Astrocyte (in vitro differentiated cells and primary cell): ENCODE results near the gene ZNF653. TPM values are rescaled to one million over a fixed set of nuclear protein-coding genes. Genes with fewer than 3 reads are reported as not detected.

Experiments
- DNase-seq: peaks from one replicate; pipeline ENCODE4 v3.0.0-alpha.2; 2010; ENCODE audit warnings: low read depth
- FAIRE-seq: peaks from 2 replicates; lab custom pipeline; 2011; peaks lifted over from hg19 to GRCh38; lab: Jason Lieb, UNC
- H2AFZ ChIP-seq: 2 replicates; pipeline ENCODE4 v1.6.0; 2012; ENCODE audit warnings: low read depth, low read length, inconsistent platforms
- H3K27ac ChIP-seq: 2 replicates; pipeline ENCODE4 v1.5.1; 2011; ENCODE audit warnings: low read depth, low read length, inconsistent platforms
- H3K27me3 ChIP-seq: 2 replicates; pipeline ENCODE4 v1.6.0; 2011; ENCODE audit warnings: low read length, inconsistent platforms; ENCODE audit not compliant: insufficient read depth
- H3K36me3 ChIP-seq: 2 replicates; pipeline ENCODE4 v1.5.1; 2011; ENCODE audit warnings: low read length, inconsistent platforms; ENCODE audit not compliant: insufficient read depth
- H3K4me1 ChIP-seq: 2 replicates; pipeline ENCODE4 v1.5.1; 2011; ENCODE audit warnings: low read length, inconsistent platforms; ENCODE audit not compliant: insufficient read depth
- H3K4me2 ChIP-seq: 2 replicates; pipeline ENCODE4 v1.6.0; 2012; ENCODE audit warnings: low read length, inconsistent platforms
- H3K4me3 ChIP-seq: 2 replicates; pipeline ENCODE4 v1.5.1; 2011; ENCODE audit warnings: low read depth, mild to moderate bottlenecking, low read length, inconsistent platforms; ENCODE audit not compliant: insufficient read depth
- H3K79me2 ChIP-seq: 2 replicates; pipeline ENCODE4 v1.6.0; 2012; ENCODE audit warnings: mild to moderate bottlenecking, low read length, inconsistent platforms; ENCODE audit not compliant: insufficient read depth
- H3K9ac ChIP-seq: 2 replicates; pipeline ENCODE4 v1.6.0; 2012; ENCODE audit warnings: mild to moderate bottlenecking, low read length, inconsistent platforms
- H3K9me3 ChIP-seq: 2 replicates; pipeline ENCODE4 v1.5.1; 2012; ENCODE audit warnings: low read depth, mild to moderate bottlenecking, low read length, inconsistent platforms; ENCODE audit not compliant: insufficient read depth
- H4K20me1 ChIP-seq: 2 replicates; pipeline ENCODE4 v1.6.0; 2012; ENCODE audit warnings: low read length, inconsistent platforms; ENCODE audit not compliant: insufficient read depth
- H3K27ac Mint-ChIP-seq: one replicate; pipeline ENCODE4 v1.8.0; 2021; ENCODE audit warnings: mild to moderate bottlenecking, mixed read lengths; ENCODE audit not compliant: unreplicated experiment
- H3K27me3 Mint-ChIP-seq: one replicate; pipeline ENCODE4 v1.8.0; 2021; ENCODE audit warnings: low read depth, mixed read lengths; ENCODE audit not compliant: unreplicated experiment
- H3K36me3 Mint-ChIP-seq: one replicate; pipeline ENCODE4 v1.8.0; 2021; ENCODE audit warnings: low read depth, mixed read lengths; ENCODE audit not compliant: unreplicated experiment
- H3K4me1 Mint-ChIP-seq: one replicate; pipeline ENCODE4 v1.8.0; 2021; ENCODE audit warnings: low read depth, mixed read lengths; ENCODE audit not compliant: unreplicated experiment
- H3K4me3 Mint-ChIP-seq: one replicate; pipeline ENCODE4 v1.8.0; 2021; ENCODE audit warnings: mild to moderate bottlenecking, moderate library complexity, mixed read lengths; ENCODE audit not compliant: unreplicated experiment
- H3K9me3 Mint-ChIP-seq: one replicate; pipeline ENCODE4 v1.8.0; 2021; ENCODE audit warnings: mild to moderate bottlenecking, mixed read lengths; ENCODE audit not compliant: unreplicated experiment
- EZH2 ChIP-seq: IDR thresholded peaks from 2 replicates; pipeline ENCODE4 v1.6.1; 2012; ENCODE audit warnings: mild to moderate bottlenecking, low read length, inconsistent platforms; ENCODE audit not compliant: insufficient read depth
- total RNA-seq: library from RNA; stranded (reverse); gene quantifications from 2 replicates; pipeline ENCODE4 v1.2.1, GENCODE V29; 2021
- TF ChIP-seq, protein P1 (sequence below): IDR thresholded peaks from 2 replicates; pipeline ENCODE4 v1.5.1; 2011; ENCODE audit warnings: low read depth, mild to moderate bottlenecking, inconsistent platforms, low read length, moderate library complexity; ENCODE audit not compliant: insufficient read depth

The ZNF653 gene
- total RNA-seq, 1 donor from 2014 or later: 7.6 TPM

DNA sequence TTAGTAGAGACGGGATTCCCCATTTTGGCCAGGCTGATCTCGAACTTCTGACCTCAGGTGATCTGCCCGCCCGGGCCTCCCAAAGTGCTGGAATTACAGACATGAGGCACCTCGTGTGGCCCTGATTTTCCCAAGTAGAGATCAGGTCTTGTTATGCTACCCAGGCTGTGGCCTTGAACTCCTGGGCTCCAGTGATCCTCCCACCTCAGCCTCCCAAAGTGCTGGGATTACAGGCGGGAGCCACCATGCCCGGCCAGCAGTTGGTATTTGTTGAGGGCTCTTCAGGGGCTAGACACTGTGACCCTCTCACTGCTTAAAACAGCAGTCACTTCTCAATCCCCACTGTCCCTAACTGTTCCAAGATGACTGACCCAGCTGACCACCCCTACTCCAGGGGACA lies 16.3 kb downstream of the ZNF653 start:
- Histone ChIP-seq H3K36me3 (no peaks in the 10 kb centered on the region), H3K4me2 (no peak overlapping the region), H3K4me3 (no peak overlapping the region), H2AFZ (no peak overlapping the region), H4K20me1 (no peaks in the 10 kb centered on the region), H3K9ac (no peak overlapping the region), H3K9me3 (no peaks in the 10 kb centered on the region), H3K27ac (no peak overlapping the region), H3K4me1 (no peaks in the 10 kb centered on the region), H3K27me3 (no peaks in the 10 kb centered on the region), H3K79me2 (no peaks in the 10 kb centered on the region)
- no peak overlapping the region for H3K4me3 Mint-ChIP-seq
- H3K4me1 Mint-ChIP-seq: no peaks in the 10 kb centered on the region
- no peaks in the 10 kb centered on the region for H3K27me3 Mint-ChIP-seq
- FAIRE-seq (no peak), DNase-seq (no peak)
- H3K9me3 Mint-ChIP-seq: no peaks in the 10 kb centered on the region
- H3K36me3 Mint-ChIP-seq: peaks cover 9% of the 10 kb centered on the region
- H3K27ac Mint-ChIP-seq: no peak overlapping the region
- TF ChIP-seq EZH2: no peak
- TF ChIP-seq, protein P1, sequence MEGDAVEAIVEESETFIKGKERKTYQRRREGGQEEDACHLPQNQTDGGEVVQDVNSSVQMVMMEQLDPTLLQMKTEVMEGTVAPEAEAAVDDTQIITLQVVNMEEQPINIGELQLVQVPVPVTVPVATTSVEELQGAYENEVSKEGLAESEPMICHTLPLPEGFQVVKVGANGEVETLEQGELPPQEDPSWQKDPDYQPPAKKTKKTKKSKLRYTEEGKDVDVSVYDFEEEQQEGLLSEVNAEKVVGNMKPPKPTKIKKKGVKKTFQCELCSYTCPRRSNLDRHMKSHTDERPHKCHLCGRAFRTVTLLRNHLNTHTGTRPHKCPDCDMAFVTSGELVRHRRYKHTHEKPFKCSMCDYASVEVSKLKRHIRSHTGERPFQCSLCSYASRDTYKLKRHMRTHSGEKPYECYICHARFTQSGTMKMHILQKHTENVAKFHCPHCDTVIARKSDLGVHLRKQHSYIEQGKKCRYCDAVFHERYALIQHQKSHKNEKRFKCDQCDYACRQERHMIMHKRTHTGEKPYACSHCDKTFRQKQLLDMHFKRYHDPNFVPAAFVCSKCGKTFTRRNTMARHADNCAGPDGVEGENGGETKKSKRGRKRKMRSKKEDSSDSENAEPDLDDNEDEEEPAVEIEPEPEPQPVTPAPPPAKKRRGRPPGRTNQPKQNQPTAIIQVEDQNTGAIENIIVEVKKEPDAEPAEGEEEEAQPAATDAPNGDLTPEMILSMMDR: no peak

DNA sequence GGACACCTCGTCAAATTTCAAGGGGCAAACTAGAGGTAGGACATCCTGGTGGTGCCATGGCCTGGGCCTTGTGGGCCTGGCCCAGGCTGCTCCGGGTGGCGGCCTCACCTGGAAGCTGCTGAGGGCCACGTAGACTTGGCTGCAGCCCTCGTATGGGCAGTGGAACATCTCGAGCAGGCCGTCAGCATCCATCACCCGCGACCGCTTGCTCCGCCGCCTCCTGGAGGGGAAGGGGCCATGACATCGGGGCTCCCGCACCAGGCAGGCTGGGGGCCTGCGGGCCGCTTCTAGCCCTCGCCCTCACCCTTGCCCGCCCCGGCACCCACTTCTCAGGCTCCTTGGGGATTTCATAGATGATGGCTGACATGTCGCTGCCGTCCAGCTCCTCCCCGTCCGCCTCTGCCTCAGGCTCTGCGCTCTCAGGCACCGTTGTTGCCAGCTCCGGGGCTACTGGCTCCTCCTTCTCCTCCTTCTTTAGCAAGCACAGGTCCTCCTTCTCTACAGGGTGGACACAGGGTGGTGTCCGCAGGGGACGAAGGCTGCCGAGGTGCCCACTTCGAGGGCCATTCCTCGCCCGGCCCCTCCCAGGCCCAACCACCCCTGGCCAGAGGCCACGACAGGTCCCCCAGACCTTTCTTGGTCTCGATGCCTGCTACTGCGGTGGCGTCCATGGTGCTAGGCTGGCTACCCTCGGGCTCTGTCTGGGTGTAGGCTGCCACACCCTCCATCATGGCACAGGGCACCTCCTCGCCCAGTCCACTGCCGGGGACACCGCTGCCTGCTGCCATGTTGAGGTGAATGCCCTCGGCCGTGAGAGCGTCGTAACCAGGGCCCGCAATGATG lies 18.8 kb downstream of the ZNF653 start:
- DNase-seq (no peak), FAIRE-seq (no peak)
- Mint-ChIP-seq H3K4me3 (no peak overlapping the region), H3K4me1 (no peaks in the 10 kb centered on the region), H3K9me3 (no peaks in the 10 kb centered on the region), H3K27ac (no peak overlapping the region), H3K36me3 (peaks cover 11% of the 10 kb centered on the region), H3K27me3 (peaks cover 5% of the 10 kb centered on the region)
- no peak overlapping the region for H3K9ac ChIP-seq
- H4K20me1 ChIP-seq: peaks cover 6% of the 10 kb centered on the region
- no peaks in the 10 kb centered on the region for H3K79me2 ChIP-seq
- no peaks in the 10 kb centered on the region for H3K36me3 ChIP-seq
- peaks cover 3% of the 10 kb centered on the region for H3K4me1 ChIP-seq
- peaks cover 2% of the 10 kb centered on the region for H3K27me3 ChIP-seq
- TF ChIP-seq EZH2: no peak
- TF ChIP-seq, protein P1: no peak
- H2AFZ ChIP-seq: no peak overlapping the region
- H3K4me2 ChIP-seq: no peak overlapping the region
- no peaks in the 10 kb centered on the region for H3K9me3 ChIP-seq
- H3K4me3 ChIP-seq: no peak overlapping the region
- H3K27ac ChIP-seq: no peak overlapping the region
